ENCODE data around the gene OR2L8. TPM values are rescaled to one million over a fixed set of nuclear protein-coding genes. Genes with fewer than 3 reads are reported as not detected.

The OR2L8 gene
- total and polyA plus RNA-seq, 8 donors, result not detected

- Histone ChIP-seq H3K4me1 (no peaks in the 10 kb centered on the region), H3K36me3 (no peaks in the 10 kb centered on the region), H3K27me3 (no peaks in the 10 kb centered on the region), H3K4me3 (no peak overlapping the region), H3K27ac (no peak overlapping the region), H3K9me3 (no peaks in the 10 kb centered on the region)
- DNase-seq, result no peak
- no peak for TF ChIP-seq CTCF (IDR thresholded peaks at IDR 0.05)
- 55 to 70% methylated on average over 5 of the region's 5 CpGs for WGBS, 2 donors
- intact Hi-C loops (cut with DNase I), result no loop called here
- FAIRE-seq, result no peak
- no peak for ATAC-seq
These were observed 39.9 kb upstream of the OR2L8 start for GRCh38 chr1:247908766-247909165.

GRCh38 chr1:247913786-247914185 is 34.9 kb upstream of the OR2L8 start:
- H3K9me3 ChIP-seq, result no peaks in the 10 kb centered on the region
- H3K4me3 ChIP-seq, result no peak overlapping the region
- ATAC-seq, result no peak
- no peak for DNase-seq
- no peak overlapping the region for H3K27ac ChIP-seq
- H3K27me3 ChIP-seq, result peaks cover 0 to 3% (median 0%) of the 10 kb centered on the region in 4 donors
- intact Hi-C loops (cut with DNase I), result no loop called here
- 49 to 63% methylated on average over 2 of the region's 2 CpGs for WGBS, 2 donors
- H3K4me1 ChIP-seq, result no peaks in the 10 kb centered on the region
- FAIRE-seq, result no peak
- no peak for TF ChIP-seq CTCF (IDR thresholded peaks at IDR 0.05)
- H3K36me3 ChIP-seq, result no peaks in the 10 kb centered on the region

- Histone ChIP-seq H3K36me3 (no peaks in the 10 kb centered on the region), H3K9me3 (no peaks in the 10 kb centered on the region), H3K27ac (no peak overlapping the region), H3K4me1 (no peaks in the 10 kb centered on the region), H3K4me3 (no peak overlapping the region), H3K27me3 (peaks cover 0 to 3% (median 0%) of the 10 kb centered on the region in 4 donors)
- WGBS, 2 donors, result 31 to 42% methylated on average over 4 of the region's 4 CpGs
- intact Hi-C loops (cut with DNase I), result no loop called here
- no peak for TF ChIP-seq CTCF (IDR thresholded peaks at IDR 0.05)
- ATAC-seq (no peak), DNase-seq (no peak), FAIRE-seq (no peak)
These were observed 33.6 kb upstream of the OR2L8 start for GRCh38 chr1:247914941-247915662.

- 67 to 68% methylated on average over 2 of the region's 2 CpGs for WGBS, 2 donors
- Histone ChIP-seq H3K9me3 (no peaks in the 10 kb centered on the region), H3K4me1 (no peaks in the 10 kb centered on the region), H3K27ac (no peak within 1 kb of the TSS), H3K27me3 (peaks cover 0 to 3% (median 0%) of the 10 kb centered on the region in 4 donors), H3K36me3 (no peaks in the 10 kb centered on the region), H3K4me3 (no peak within 1 kb of the TSS)
- TF ChIP-seq CTCF (IDR thresholded peaks at IDR 0.05), result no peak
- ATAC-seq, result no peak
- DNase-seq, result no peak
- FAIRE-seq, result no peak
- intact Hi-C loops (cut with DNase I), result no loop called here
These were observed 28.7 kb upstream of the OR2L8 start, which contains the start of gene OR2T8 for GRCh38 chr1:247919952-247920351. Gene OR2T8, plus strand, starts transcription at chr1:247920252. Its CDS starts 766 bp downstream, at chr1:247921018.

- Histone ChIP-seq H3K36me3 (no peaks in the 10 kb centered on the region), H3K27ac (no peak overlapping the region), H3K4me1 (no peaks in the 10 kb centered on the region), H3K4me3 (no peak overlapping the region), H3K9me3 (no peaks in the 10 kb centered on the region), H3K27me3 (no peaks in the 10 kb centered on the region)
- intact Hi-C loops (cut with DNase I), result no loop called here
- no peak for TF ChIP-seq CTCF (IDR thresholded peaks at IDR 0.05)
- FAIRE-seq (no peak), DNase-seq (no peak), ATAC-seq (no peak)
- 38 to 40% methylated on average over 3 of the region's 3 CpGs for WGBS, 2 donors
These were observed 24.7 kb upstream of the OR2L8 start for GRCh38 chr1:247923941-247924340.
